ENCODE results near the gene ACBD4. TPM values are rescaled to one million over a fixed set of nuclear protein-coding genes. Genes with fewer than 3 reads are reported as not detected.

Gene ACBD4
- total and polyA plus RNA-seq, 10 of the 15 experiments (the other 5 are each of a cell fraction or from before 2014, with no cell fraction given): 0.20 to 13.8 (median 6.9) TPM

DNA sequence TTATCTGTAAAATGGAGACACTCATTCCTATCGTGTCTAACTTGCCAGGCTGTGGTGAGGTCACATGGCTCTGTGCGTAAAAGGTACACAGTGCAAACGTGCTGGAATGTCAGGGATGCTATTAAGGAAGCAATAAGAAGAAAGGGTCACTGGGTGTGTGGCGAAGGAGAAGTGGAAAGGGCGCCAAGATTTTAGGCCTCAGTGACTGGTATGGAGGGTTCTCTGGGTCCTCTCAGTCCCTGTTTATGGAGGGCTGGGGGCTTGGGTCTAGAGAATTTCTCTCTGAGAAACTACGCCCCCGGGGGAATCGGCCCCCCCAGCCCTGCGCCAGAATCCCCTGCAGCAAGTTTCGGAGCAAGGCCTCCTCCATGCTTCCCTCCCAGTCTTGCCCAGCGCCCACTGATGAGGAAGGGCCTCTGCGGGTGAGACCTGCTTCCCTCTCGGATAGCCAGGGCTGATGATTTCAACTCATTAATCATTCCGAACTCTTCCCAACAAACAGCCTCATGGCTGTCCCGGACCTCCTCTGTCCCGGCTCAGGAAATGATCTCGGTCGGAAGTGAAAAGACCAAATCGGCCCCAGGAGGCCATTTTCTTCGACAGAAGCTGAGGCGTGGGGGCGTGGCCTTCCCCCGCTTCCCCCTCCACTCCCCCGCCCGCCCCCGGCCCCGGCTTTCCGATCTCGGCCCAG, 11.5 kb downstream of the ACBD4 start (continued):
- TF ChIP-seq CEBPZ (IDR thresholded peaks at IDR 0.05; ENCODE audit: low read depth, low read length) (no peak), CHD1 (IDR thresholded peaks at IDR 0.05; ENCODE audit: low read depth, low read length) (no peak), HDGF (IDR thresholded peaks at IDR 0.05) (no peak), SMAD5 (IDR thresholded peaks at IDR 0.05; ENCODE audit: low read depth) (no peak), RUNX3 (IDR thresholded peaks at IDR 0.05; ENCODE audit: low read length) (no peak), EP300 (IDR thresholded peaks at IDR 0.05; ENCODE audit: borderline replicate concordance in 1 of 2, control insufficient read depth in 1 of 2, low read depth in 2 of 2, low read length in 2 of 2) (no peak), TAF1 (IDR thresholded peaks at IDR 0.05; ENCODE audit: borderline replicate concordance, low read depth, low read length) (peak; percentile 86), MXI1 (IDR thresholded peaks at IDR 0.05; ENCODE audit: low read depth, low read length) (no peak), TCF7 (IDR thresholded peaks at IDR 0.05; ENCODE audit: borderline replicate concordance) (no peak), ZNF217 (IDR thresholded peaks at IDR 0.05) (no peak), NR2F1 (conservative IDR thresholded peaks at IDR 0.05) (no peak), ZBED1 (IDR thresholded peaks at IDR 0.05; ENCODE audit: borderline replicate concordance) (0 out of 2 replicates have a peak, but pooled peaks have one; percentile 17), CREB1 (IDR thresholded peaks at IDR 0.05; ENCODE audit: low read depth) (no peak; the same call in 1 of the 2 replicates), NR2C1 (IDR thresholded peaks at IDR 0.05) (no peak), CBFB (IDR thresholded peaks at IDR 0.05; ENCODE audit: low read depth) (no peak), SRF (IDR thresholded peaks at IDR 0.05; ENCODE audit: low read depth in 2 of 2, low read length in 2 of 2) (peak; percentile 68 to 89), MTA2 (IDR thresholded peaks at IDR 0.05; ENCODE audit: low read depth) (no peak), SUPT20H (IDR thresholded peaks at IDR 0.05; ENCODE audit: borderline replicate concordance, control insufficient read depth, low read depth, low read length) (no peak), RB1 (IDR thresholded peaks at IDR 0.05; ENCODE audit: borderline replicate concordance) (no peak), MEF2A (IDR thresholded peaks at IDR 0.05; ENCODE audit: insufficient read depth, low read depth, low read length) (no peak), NFYA (IDR thresholded peaks at IDR 0.05; ENCODE audit: borderline replicate concordance, low read depth, low read length) (no peak)
- TF ChIP-seq, protein P1, sequence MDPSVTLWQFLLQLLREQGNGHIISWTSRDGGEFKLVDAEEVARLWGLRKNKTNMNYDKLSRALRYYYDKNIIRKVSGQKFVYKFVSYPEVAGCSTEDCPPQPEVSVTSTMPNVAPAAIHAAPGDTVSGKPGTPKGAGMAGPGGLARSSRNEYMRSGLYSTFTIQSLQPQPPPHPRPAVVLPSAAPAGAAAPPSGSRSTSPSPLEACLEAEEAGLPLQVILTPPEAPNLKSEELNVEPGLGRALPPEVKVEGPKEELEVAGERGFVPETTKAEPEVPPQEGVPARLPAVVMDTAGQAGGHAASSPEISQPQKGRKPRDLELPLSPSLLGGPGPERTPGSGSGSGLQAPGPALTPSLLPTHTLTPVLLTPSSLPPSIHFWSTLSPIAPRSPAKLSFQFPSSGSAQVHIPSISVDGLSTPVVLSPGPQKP (IDR thresholded peaks at IDR 0.05; ENCODE audit: low read depth, low read length): peak; percentile 86; the same call in 1 of the 2 replicates
- TF ChIP-seq, protein P2, sequence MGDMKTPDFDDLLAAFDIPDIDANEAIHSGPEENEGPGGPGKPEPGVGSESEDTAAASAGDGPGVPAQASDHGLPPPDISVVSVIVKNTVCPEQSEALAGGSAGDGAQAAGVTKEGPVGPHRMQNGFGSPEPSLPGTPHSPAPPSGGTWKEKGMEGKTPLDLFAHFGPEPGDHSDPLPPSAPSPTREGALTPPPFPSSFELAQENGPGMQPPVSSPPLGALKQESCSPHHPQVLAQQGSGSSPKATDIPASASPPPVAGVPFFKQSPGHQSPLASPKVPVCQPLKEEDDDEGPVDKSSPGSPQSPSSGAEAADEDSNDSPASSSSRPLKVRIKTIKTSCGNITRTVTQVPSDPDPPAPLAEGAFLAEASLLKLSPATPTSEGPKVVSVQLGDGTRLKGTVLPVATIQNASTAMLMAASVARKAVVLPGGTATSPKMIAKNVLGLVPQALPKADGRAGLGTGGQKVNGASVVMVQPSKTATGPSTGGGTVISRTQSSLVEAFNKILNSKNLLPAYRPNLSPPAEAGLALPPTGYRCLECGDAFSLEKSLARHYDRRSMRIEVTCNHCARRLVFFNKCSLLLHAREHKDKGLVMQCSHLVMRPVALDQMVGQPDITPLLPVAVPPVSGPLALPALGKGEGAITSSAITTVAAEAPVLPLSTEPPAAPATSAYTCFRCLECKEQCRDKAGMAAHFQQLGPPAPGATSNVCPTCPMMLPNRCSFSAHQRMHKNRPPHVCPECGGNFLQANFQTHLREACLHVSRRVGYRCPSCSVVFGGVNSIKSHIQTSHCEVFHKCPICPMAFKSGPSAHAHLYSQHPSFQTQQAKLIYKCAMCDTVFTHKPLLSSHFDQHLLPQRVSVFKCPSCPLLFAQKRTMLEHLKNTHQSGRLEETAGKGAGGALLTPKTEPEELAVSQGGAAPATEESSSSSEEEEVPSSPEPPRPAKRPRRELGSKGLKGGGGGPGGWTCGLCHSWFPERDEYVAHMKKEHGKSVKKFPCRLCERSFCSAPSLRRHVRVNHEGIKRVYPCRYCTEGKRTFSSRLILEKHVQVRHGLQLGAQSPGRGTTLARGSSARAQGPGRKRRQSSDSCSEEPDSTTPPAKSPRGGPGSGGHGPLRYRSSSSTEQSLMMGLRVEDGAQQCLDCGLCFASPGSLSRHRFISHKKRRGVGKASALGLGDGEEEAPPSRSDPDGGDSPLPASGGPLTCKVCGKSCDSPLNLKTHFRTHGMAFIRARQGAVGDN (IDR thresholded peaks at IDR 0.05): peak; percentile 90

Data from GM12878 (cell line).